Astrocyte (in vitro differentiated cells and primary cell): Measurements from ENCODE around the gene AP3B2. TPM values are rescaled to one million over a fixed set of nuclear protein-coding genes. Genes with fewer than 3 reads are reported as not detected.
"Not testable (repeated sequence)": the region's sequence is repeated elsewhere in the genome, so short reads cannot be mapped to it uniquely, and the experiment has no call there.

Experiments
- DNase-seq: peaks from one replicate; pipeline ENCODE4 v3.0.0-alpha.2; 2010; ENCODE audit warnings: low read depth
- FAIRE-seq: peaks from 2 replicates; lab custom pipeline; 2011; peaks lifted over from hg19 to GRCh38; lab: Jason Lieb, UNC
- H2AFZ ChIP-seq: 2 replicates; pipeline ENCODE4 v1.6.0; 2012; ENCODE audit warnings: low read depth, low read length, inconsistent platforms
- H3K27ac ChIP-seq: 2 replicates; pipeline ENCODE4 v1.5.1; 2011; ENCODE audit warnings: low read depth, low read length, inconsistent platforms
- H3K27me3 ChIP-seq: 2 replicates; pipeline ENCODE4 v1.6.0; 2011; ENCODE audit warnings: low read length, inconsistent platforms; ENCODE audit not compliant: insufficient read depth
- H3K36me3 ChIP-seq: 2 replicates; pipeline ENCODE4 v1.5.1; 2011; ENCODE audit warnings: low read length, inconsistent platforms; ENCODE audit not compliant: insufficient read depth
- H3K4me1 ChIP-seq: 2 replicates; pipeline ENCODE4 v1.5.1; 2011; ENCODE audit warnings: low read length, inconsistent platforms; ENCODE audit not compliant: insufficient read depth
- H3K4me2 ChIP-seq: 2 replicates; pipeline ENCODE4 v1.6.0; 2012; ENCODE audit warnings: low read length, inconsistent platforms
- H3K4me3 ChIP-seq: 2 replicates; pipeline ENCODE4 v1.5.1; 2011; ENCODE audit warnings: low read depth, mild to moderate bottlenecking, low read length, inconsistent platforms; ENCODE audit not compliant: insufficient read depth
- H3K79me2 ChIP-seq: 2 replicates; pipeline ENCODE4 v1.6.0; 2012; ENCODE audit warnings: mild to moderate bottlenecking, low read length, inconsistent platforms; ENCODE audit not compliant: insufficient read depth
- H3K9ac ChIP-seq: 2 replicates; pipeline ENCODE4 v1.6.0; 2012; ENCODE audit warnings: mild to moderate bottlenecking, low read length, inconsistent platforms
- H3K9me3 ChIP-seq: 2 replicates; pipeline ENCODE4 v1.5.1; 2012; ENCODE audit warnings: low read depth, mild to moderate bottlenecking, low read length, inconsistent platforms; ENCODE audit not compliant: insufficient read depth
- H4K20me1 ChIP-seq: 2 replicates; pipeline ENCODE4 v1.6.0; 2012; ENCODE audit warnings: low read length, inconsistent platforms; ENCODE audit not compliant: insufficient read depth
- H3K27ac Mint-ChIP-seq: one replicate; pipeline ENCODE4 v1.8.0; 2021; ENCODE audit warnings: mild to moderate bottlenecking, mixed read lengths; ENCODE audit not compliant: unreplicated experiment
- H3K27me3 Mint-ChIP-seq: one replicate; pipeline ENCODE4 v1.8.0; 2021; ENCODE audit warnings: low read depth, mixed read lengths; ENCODE audit not compliant: unreplicated experiment
- H3K36me3 Mint-ChIP-seq: one replicate; pipeline ENCODE4 v1.8.0; 2021; ENCODE audit warnings: low read depth, mixed read lengths; ENCODE audit not compliant: unreplicated experiment
- H3K4me1 Mint-ChIP-seq: one replicate; pipeline ENCODE4 v1.8.0; 2021; ENCODE audit warnings: low read depth, mixed read lengths; ENCODE audit not compliant: unreplicated experiment
- H3K4me3 Mint-ChIP-seq: one replicate; pipeline ENCODE4 v1.8.0; 2021; ENCODE audit warnings: mild to moderate bottlenecking, moderate library complexity, mixed read lengths; ENCODE audit not compliant: unreplicated experiment
- H3K9me3 Mint-ChIP-seq: one replicate; pipeline ENCODE4 v1.8.0; 2021; ENCODE audit warnings: mild to moderate bottlenecking, mixed read lengths; ENCODE audit not compliant: unreplicated experiment
- EZH2 ChIP-seq: IDR thresholded peaks from 2 replicates; pipeline ENCODE4 v1.6.1; 2012; ENCODE audit warnings: mild to moderate bottlenecking, low read length, inconsistent platforms; ENCODE audit not compliant: insufficient read depth
- total RNA-seq: library from RNA; stranded (reverse); gene quantifications from 2 replicates; pipeline ENCODE4 v1.2.1, GENCODE V29; 2021
- TF ChIP-seq, protein P1 (sequence below): IDR thresholded peaks from 2 replicates; pipeline ENCODE4 v1.5.1; 2011; ENCODE audit warnings: low read depth, mild to moderate bottlenecking, inconsistent platforms, low read length, moderate library complexity; ENCODE audit not compliant: insufficient read depth

The AP3B2 gene
- total RNA-seq, 1 donor from 2014 or later, result 7.2 TPM

DNA sequence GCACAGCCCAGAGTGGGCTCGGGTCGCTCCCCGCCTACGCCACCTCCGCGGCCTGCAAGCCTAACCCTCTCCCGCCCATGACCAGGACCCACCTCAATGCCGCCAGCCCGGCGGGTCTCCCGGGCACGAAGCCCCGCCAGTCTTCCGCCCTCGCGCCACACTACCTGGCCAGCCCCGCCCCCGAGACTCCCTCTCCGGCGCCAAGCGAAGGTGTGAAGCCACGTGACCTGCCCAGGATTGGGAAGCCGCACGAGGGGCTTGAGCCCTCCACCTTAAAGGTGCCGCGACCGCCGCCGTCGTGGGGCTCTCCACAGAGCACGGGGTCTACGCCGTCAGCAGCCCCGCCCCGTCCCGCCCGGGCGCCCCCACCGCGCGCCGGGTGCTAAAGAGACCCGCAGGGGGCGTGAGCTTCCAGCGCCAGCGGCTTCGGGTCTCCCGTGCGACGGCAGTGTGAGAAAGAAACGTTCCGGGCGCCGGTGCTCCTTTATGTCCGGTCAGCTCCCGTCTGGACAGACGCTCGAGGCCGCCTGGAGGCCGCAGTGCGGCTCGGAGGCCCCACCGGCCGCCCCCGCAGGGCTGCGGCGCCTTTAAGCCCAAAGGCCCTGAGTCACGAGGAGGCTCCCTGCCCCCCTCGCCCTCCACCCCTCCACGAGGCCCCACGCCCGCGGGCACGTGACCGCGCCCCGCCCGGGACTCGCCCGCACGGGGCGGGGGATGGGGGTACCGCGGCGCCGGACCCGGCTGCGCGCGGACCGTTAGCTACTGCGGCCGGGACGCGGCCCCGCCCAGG lies 62.4 kb downstream of the AP3B2 start, which contains the start of gene CPEB1:
TSS of gene CPEB1 (minus strand) at position 319 of the 790 bp plus-strand sequence. CDS start 18,904 bp downstream, outside the sequence.
- H3K36me3 ChIP-seq, result no peaks in the 10 kb centered on the region
- no peak for FAIRE-seq
- Mint-ChIP-seq H3K36me3 (no peaks in the 10 kb centered on the region), H3K9me3 (no peaks in the 10 kb centered on the region), H3K4me1 (peaks cover 20% of the 10 kb centered on the region), H3K27me3 (peaks cover 8% of the 10 kb centered on the region), H3K4me3 (peak within 1 kb of the TSS; percentile 83), H3K27ac (peak within 1 kb of the TSS; percentile 86)
- no peak within 1 kb of the TSS for H3K27ac ChIP-seq
- H4K20me1 ChIP-seq, result no peaks in the 10 kb centered on the region
- TF ChIP-seq EZH2, result no peak
- TF ChIP-seq, protein P1, sequence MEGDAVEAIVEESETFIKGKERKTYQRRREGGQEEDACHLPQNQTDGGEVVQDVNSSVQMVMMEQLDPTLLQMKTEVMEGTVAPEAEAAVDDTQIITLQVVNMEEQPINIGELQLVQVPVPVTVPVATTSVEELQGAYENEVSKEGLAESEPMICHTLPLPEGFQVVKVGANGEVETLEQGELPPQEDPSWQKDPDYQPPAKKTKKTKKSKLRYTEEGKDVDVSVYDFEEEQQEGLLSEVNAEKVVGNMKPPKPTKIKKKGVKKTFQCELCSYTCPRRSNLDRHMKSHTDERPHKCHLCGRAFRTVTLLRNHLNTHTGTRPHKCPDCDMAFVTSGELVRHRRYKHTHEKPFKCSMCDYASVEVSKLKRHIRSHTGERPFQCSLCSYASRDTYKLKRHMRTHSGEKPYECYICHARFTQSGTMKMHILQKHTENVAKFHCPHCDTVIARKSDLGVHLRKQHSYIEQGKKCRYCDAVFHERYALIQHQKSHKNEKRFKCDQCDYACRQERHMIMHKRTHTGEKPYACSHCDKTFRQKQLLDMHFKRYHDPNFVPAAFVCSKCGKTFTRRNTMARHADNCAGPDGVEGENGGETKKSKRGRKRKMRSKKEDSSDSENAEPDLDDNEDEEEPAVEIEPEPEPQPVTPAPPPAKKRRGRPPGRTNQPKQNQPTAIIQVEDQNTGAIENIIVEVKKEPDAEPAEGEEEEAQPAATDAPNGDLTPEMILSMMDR, result no peak
- H3K9me3 ChIP-seq, result no peaks in the 10 kb centered on the region
- peaks cover 3% of the 10 kb centered on the region for H3K4me1 ChIP-seq
- no peak for DNase-seq
- no peaks in the 10 kb centered on the region for H3K79me2 ChIP-seq
- H3K4me3 ChIP-seq, result peak within 1 kb of the TSS; percentile 44
- peak within 1 kb of the TSS; percentile 84 for H3K4me2 ChIP-seq
- peak within 1 kb of the TSS; percentile 63 for H2AFZ ChIP-seq
- H3K9ac ChIP-seq, result peak within 1 kb of the TSS; percentile 14
- H3K27me3 ChIP-seq, result peaks cover 47% of the 10 kb centered on the region

DNA sequence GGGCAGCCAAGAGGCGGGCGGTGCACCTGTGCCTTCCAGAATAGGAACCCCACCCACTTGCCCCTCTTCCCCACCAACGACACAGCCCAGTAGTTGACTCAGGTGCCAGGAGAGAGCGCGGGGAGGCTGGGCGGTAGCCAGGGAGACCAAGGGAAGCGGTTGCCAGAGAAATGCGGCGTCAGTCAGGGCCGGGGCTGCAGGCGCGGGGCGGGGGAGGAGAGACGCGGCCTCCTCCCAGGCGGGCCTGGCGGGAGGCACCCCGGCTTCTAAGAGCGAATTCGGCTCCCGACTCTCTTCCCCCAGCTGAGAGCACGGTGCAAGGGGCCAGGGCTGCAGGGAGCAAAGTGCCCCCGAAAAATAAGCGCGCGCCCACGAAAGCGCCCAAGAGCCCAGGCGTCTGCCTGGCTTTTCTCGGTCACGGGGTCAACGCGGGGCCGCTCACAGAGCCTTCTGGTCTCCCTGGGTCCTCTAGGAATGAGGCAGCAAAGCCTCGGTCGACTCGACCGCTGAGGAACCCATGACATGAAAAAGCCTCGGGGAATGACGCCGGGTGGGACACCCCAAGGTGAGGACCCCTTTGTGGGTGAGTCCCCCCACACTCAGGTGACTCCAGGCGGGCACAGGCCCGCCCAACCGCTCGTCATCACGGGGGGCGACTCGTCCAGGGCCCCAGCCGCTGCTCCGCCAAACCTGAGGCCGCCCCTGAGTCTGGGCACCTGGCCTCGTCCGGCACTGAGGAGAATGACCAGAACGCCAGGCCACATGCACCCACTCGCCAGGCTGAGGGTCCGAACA lies 63.2 kb downstream of the AP3B2 start:
- Histone ChIP-seq H3K4me3 (peak overlapping the region; percentile 44), H2AFZ (peak overlapping the region; percentile 63)
- peaks cover 8% of the 10 kb centered on the region for H3K27me3 Mint-ChIP-seq

DNA sequence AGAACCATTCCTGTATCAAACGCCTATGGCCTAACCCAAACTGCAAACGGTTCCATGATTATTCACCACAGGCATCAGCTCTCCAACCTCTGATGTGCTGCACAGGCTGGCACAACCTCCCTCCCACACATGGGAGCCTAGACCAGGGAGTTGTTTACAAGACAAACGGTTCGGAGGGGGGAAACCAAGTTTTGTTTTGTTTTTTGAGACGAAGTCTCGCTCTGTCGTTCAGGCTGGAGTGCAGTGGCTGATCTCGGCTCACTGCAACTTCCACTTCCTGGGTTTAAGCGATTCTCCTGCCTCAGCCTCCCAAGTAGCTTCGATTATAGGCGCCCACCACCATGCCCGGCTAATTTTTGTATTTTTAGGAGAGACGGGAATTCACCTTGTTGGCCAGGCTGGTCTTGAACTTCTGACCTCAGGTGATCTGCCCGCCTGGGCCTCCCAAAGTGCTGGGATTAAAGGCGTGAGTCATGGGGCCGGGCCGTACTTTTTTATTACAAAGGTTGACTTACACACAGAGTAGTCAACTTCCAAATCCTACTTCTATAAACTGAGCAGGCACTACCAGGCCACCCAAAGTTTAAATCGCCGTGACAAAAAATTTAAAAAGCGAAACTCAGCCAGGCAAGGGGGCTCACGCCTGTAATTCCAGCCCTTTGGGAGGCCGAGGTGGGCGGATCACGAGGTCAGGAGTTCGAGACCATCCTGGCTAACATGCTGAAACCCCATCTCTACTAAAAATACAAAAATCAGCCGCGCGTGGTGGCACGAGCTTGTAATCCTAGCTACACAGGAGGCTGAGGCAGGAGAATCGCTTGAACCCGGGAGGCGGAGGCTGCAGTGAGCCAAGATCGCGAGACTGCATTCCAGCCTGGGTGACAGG lies 64.5 kb downstream of the AP3B2 start:
- not testable (repeated sequence) for H3K4me1 ChIP-seq, H3K9ac ChIP-seq, H2AFZ ChIP-seq, H3K9me3 Mint-ChIP-seq, H3K27ac ChIP-seq, H3K36me3 ChIP-seq, H3K4me3 Mint-ChIP-seq, H3K36me3 Mint-ChIP-seq, DNase-seq, H3K79me2 ChIP-seq, H3K4me2 ChIP-seq, H3K27me3 Mint-ChIP-seq, H4K20me1 ChIP-seq, FAIRE-seq, H3K4me3 ChIP-seq, H3K9me3 ChIP-seq
- Mint-ChIP-seq H3K4me1 (peaks cover 31% of the 10 kb centered on the region), H3K27ac (peak overlapping the region; percentile 55)
- H3K27me3 ChIP-seq, result peaks cover 60% of the 10 kb centered on the region

More for the DNA sequence above, 63.2 kb downstream of the AP3B2 start:
- Histone ChIP-seq H3K27me3 (peaks cover 49% of the 10 kb centered on the region), H3K9ac (no peak overlapping the region), H4K20me1 (no peaks in the 10 kb centered on the region), H3K4me2 (peak overlapping the region; percentile 84), H3K27ac (no peak overlapping the region), H3K4me1 (peaks cover 3% of the 10 kb centered on the region), H3K9me3 (no peaks in the 10 kb centered on the region), H3K36me3 (no peaks in the 10 kb centered on the region), H3K79me2 (no peaks in the 10 kb centered on the region)
- H3K27ac Mint-ChIP-seq, result peak overlapping the region; percentile 86
- H3K9me3 Mint-ChIP-seq, result no peaks in the 10 kb centered on the region
- H3K4me1 Mint-ChIP-seq, result peaks cover 20% of the 10 kb centered on the region
- no peak for FAIRE-seq
- H3K4me3 Mint-ChIP-seq, result peak overlapping the region; percentile 81
- no peaks in the 10 kb centered on the region for H3K36me3 Mint-ChIP-seq
- no peak for DNase-seq
- TF ChIP-seq, protein P1, result no peak
- TF ChIP-seq EZH2, result peak; percentile 68
